ENCODE measurements around the gene FAM107B.
A peak's percentile ranks its signal among the peaks of the same experiment; 100 is the strongest.

Gene FAM107B

GRCh38 chr10:14543046-14543903 is 231.4 kb downstream of the FAM107B start:
- in situ Hi-C loops (cut with HindIII; ENCODE audit: low sequenced_read_pairs) = no loop called here
- H3K4me3 ChIP-seq (ENCODE audit: low read depth, low read length) = no peak overlapping the region
- peak; percentile 39 for TF ChIP-seq CTCF (IDR thresholded peaks at IDR 0.05; ENCODE audit: low read depth, low read length)
- peak; percentile 35 for DNase-seq (ENCODE audit: low read depth, low spot score)

GRCh38 chr10:14541379-14541778 is 233.3 kb downstream of the FAM107B start:
- DNase-seq (ENCODE audit: low read depth, low spot score) = no peak
- no peak for TF ChIP-seq CTCF (IDR thresholded peaks at IDR 0.05; ENCODE audit: low read depth, low read length)
- in situ Hi-C loops (cut with HindIII; ENCODE audit: low sequenced_read_pairs) = no loop called here

GRCh38 chr10:14540611-14541010 is 234.1 kb downstream of the FAM107B start:
- no peak for TF ChIP-seq CTCF (IDR thresholded peaks at IDR 0.05; ENCODE audit: low read depth, low read length)
- no peak for DNase-seq (ENCODE audit: low read depth, low spot score)
- no peak overlapping the region for H3K4me3 ChIP-seq (ENCODE audit: low read depth, low read length)
- in situ Hi-C loops (cut with HindIII; ENCODE audit: low sequenced_read_pairs) = no loop called here

More at GRCh38 chr10:14541379-14541778, 233.3 kb downstream of the FAM107B start:
- H3K4me3 ChIP-seq (ENCODE audit: low read depth, low read length) = no peak overlapping the region

- no peak for DNase-seq (ENCODE audit: low read depth, low spot score)
- no peak for TF ChIP-seq CTCF (IDR thresholded peaks at IDR 0.05; ENCODE audit: low read depth, low read length)
- in situ Hi-C loops (cut with HindIII; ENCODE audit: low sequenced_read_pairs) = no loop called here
- no peak overlapping the region for H3K4me3 ChIP-seq (ENCODE audit: low read depth, low read length)
These were observed 234.6 kb downstream of the FAM107B start for GRCh38 chr10:14540062-14540461.

- no peak for TF ChIP-seq CTCF (IDR thresholded peaks at IDR 0.05; ENCODE audit: low read depth, low read length)
- in situ Hi-C loops (cut with HindIII; ENCODE audit: low sequenced_read_pairs) = no loop called here
These were observed 235.5 kb downstream of the FAM107B start for GRCh38 chr10:14539176-14539575.

GRCh38 chr10:14536241-14537213 is 238.2 kb downstream of the FAM107B start:
- H3K4me3 ChIP-seq (ENCODE audit: low read depth, low read length) = no peak overlapping the region
- TF ChIP-seq CTCF (IDR thresholded peaks at IDR 0.05; ENCODE audit: low read depth, low read length) = peak; percentile 70
- DNase-seq (ENCODE audit: low read depth, low spot score) = peak; percentile 67
- in situ Hi-C loops (cut with HindIII; ENCODE audit: low sequenced_read_pairs) = no loop called here

More at GRCh38 chr10:14539176-14539575, 235.5 kb downstream of the FAM107B start:
- DNase-seq (ENCODE audit: low read depth, low spot score) = no peak
- H3K4me3 ChIP-seq (ENCODE audit: low read depth, low read length) = no peak overlapping the region
